SK-N-MC (cell line): ENCODE data around the gene SREBF1.

Experiments
- EZH2 ChIP-seq: fragments of 200-600 bp; sonication (generic); IDR thresholded peaks from one replicate; pipeline ENCODE4 v1.6.1; 2017; ENCODE audit warnings: antibody characterized with exemption
- FOXP2 ChIP-seq: optimal IDR thresholded peaks from 2 replicates; pipeline ENCODE3; 2011; ENCODE audit warnings: mild to moderate bottlenecking, moderate library complexity; ENCODE audit not compliant: insufficient read depth; ENCODE audit errors: extremely low read length, control extremely low read depth
- POLR2AphosphoS5 ChIP-seq: IDR thresholded peaks from 2 replicates; pipeline ENCODE4 v1.6.1; 2012; ENCODE audit warnings: mild to moderate bottlenecking, low read depth, low read length, borderline replicate concordance

DNA sequence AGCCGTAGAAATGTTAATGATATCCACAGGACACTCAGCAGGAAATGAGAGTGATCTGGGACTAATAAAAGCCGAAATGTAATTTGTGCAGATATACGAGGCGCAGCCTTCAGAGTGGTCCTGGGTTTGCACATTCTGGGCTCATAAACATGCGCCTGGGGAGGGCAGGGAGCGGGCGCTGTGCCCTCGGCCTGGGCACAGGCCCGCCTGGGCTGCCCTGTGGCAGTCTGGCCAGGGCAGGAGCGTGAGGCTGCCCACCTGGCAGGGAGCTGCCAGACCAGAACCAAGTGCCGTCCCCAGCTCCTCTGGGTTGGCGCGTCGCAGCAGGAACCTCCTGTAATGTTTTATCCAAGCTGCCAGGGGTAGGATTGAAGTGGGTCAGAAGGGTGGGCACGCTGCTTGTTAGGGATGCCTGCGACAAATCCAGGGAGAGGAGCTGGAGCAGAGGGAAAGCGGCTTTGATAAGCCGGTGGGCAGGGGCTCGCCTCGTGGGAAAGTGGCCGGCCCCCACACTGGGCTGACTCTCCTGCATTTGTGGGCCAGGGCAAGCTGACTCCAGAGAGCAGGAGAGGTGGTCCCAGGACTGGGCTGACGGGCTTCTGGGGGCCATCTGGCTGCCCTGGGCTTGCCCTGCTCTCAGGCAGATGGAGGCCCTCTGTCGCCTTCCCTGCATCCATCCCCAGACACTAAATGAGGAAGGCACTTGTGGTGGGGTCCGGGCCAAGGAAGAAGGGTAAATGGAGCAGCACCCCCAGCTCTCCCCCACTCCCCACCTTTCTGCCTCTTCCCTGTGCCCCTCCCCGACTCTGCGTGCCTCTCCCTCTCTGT, 45.9 kb downstream of the SREBF1 start:
- TF ChIP-seq POLR2AphosphoS5 (no peak), EZH2 (no peak), FOXP2 (no peak)
